ENCODE results near the gene TANGO2. TPM values are rescaled to one million over a fixed set of nuclear protein-coding genes. Genes with fewer than 3 reads are reported as not detected.

Gene TANGO2
- total RNA-seq, 1 experiment from 2014 or later: 14.6 TPM

- H3K79me2 ChIP-seq (ENCODE audit: insufficient read depth, low read length): 0 out of 2 replicates have a peak, but pooled peaks cover 1% of the 10 kb centered on the region
- no peaks in the 10 kb centered on the region for H3K79me1 ChIP-seq (ENCODE audit: insufficient read depth, low read depth, low read length, poor library complexity, severe bottlenecking)
- no CpG with 5 or more reads among the region's 12 CpGs for WGBS (ENCODE audit: extremely low coverage, insufficient read length, low lambda C conversion rate)
- H3K18ac ChIP-seq (ENCODE audit: insufficient read length, low read depth, low read length): no peak overlapping the region
- Mint-ChIP-seq H3K4me3 (no peak overlapping the region), H3K9me3 (no peaks in the 10 kb centered on the region), H3K4me1 (no peaks in the 10 kb centered on the region; a peak in 2 of 4 replicates), H3K36me3 (ENCODE audit: insufficient read depth in 1 of 3, low read depth in 3 of 3) (peaks cover 26 to 76% (median 64%) of the 10 kb centered on the region in 3 experiments; a peak in 6 of 7 replicates), H3K27me3 (ENCODE audit: low read depth) (no peaks in the 10 kb centered on the region; the same call in 1 of the 2 replicates), H3K27ac (no peak overlapping the region)
- TF ChIP-seq, protein P1, sequence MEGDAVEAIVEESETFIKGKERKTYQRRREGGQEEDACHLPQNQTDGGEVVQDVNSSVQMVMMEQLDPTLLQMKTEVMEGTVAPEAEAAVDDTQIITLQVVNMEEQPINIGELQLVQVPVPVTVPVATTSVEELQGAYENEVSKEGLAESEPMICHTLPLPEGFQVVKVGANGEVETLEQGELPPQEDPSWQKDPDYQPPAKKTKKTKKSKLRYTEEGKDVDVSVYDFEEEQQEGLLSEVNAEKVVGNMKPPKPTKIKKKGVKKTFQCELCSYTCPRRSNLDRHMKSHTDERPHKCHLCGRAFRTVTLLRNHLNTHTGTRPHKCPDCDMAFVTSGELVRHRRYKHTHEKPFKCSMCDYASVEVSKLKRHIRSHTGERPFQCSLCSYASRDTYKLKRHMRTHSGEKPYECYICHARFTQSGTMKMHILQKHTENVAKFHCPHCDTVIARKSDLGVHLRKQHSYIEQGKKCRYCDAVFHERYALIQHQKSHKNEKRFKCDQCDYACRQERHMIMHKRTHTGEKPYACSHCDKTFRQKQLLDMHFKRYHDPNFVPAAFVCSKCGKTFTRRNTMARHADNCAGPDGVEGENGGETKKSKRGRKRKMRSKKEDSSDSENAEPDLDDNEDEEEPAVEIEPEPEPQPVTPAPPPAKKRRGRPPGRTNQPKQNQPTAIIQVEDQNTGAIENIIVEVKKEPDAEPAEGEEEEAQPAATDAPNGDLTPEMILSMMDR (conservative IDR thresholded peaks at IDR 0.05): no peak
- no peak overlapping the region for H3K27ac ChIP-seq (ENCODE audit: insufficient read length, low read depth, low read length)
- no peak overlapping the region for H4K8ac ChIP-seq (replicated peaks; ENCODE audit: insufficient read length, low read depth, low read length)
- H2BK20ac ChIP-seq (ENCODE audit: low read depth, low read length, poor library complexity, severe bottlenecking): no peak overlapping the region
- no peak overlapping the region for H3K56ac ChIP-seq (ENCODE audit: insufficient read length, low read depth, low read length)
- no peak overlapping the region for H3T11ph ChIP-seq (ENCODE audit: low read length)
- no peak overlapping the region for H2BK15ac ChIP-seq (ENCODE audit: low read depth, low read length)
- no peak overlapping the region for H2BK5ac ChIP-seq (ENCODE audit: insufficient read length, low read length)
- no peak overlapping the region for H2BK120ac ChIP-seq (ENCODE audit: low read depth, low read length, poor library complexity, severe bottlenecking)
- H2BK12ac ChIP-seq (ENCODE audit: insufficient read length, low read depth, low read length): no peak overlapping the region
- H3K4me1 ChIP-seq (ENCODE audit: insufficient read depth, low read length): no peaks in the 10 kb centered on the region
- no peak overlapping the region for H2AK5ac ChIP-seq (ENCODE audit: insufficient read length, low read length)
- no peak overlapping the region for H3K9ac ChIP-seq (ENCODE audit: extremely low read depth, insufficient read length, low read length)
- H4K91ac ChIP-seq (ENCODE audit: insufficient read length, low read depth, low read length): no peak overlapping the region
- H3K27me3 ChIP-seq (ENCODE audit: insufficient read depth, low read length): no peaks in the 10 kb centered on the region; the same call in 1 of the 2 replicates
- no peak for DNase-seq
- no peaks in the 10 kb centered on the region for H4K20me1 ChIP-seq (ENCODE audit: control insufficient read depth, insufficient read depth, insufficient read length)
- H3K14ac ChIP-seq (ENCODE audit: insufficient read depth, low read length): no peak overlapping the region
- H3K23me2 ChIP-seq (ENCODE audit: insufficient read length, low read depth, low read length, poor library complexity, severe bottlenecking): no peaks in the 10 kb centered on the region
- no peak overlapping the region for H3K4ac ChIP-seq (ENCODE audit: low read depth, low read length)
- no peaks in the 10 kb centered on the region for H3K9me3 ChIP-seq (ENCODE audit: control insufficient read depth, low read depth, low read length)
- H4K5ac ChIP-seq (ENCODE audit: insufficient read length, low read depth, low read length): no peak overlapping the region
- no peak overlapping the region for H3K4me2 ChIP-seq (ENCODE audit: insufficient read depth, insufficient read length, low read length)
- H3K23ac ChIP-seq (ENCODE audit: insufficient read length, low read depth, low read length): no peak overlapping the region
- H2AFZ ChIP-seq (ENCODE audit: low read length): no peak overlapping the region
Measured at GRCh38 chr22:20108757-20109230, 87.9 kb downstream of the TANGO2 start.
